ENCODE results near the gene NR1D1. TPM values are rescaled to one million over a fixed set of nuclear protein-coding genes. Genes with fewer than 3 reads are reported as not detected.
A peak's percentile ranks its signal among the peaks of the same experiment; 100 is the strongest.

The NR1D1 gene
- total RNA-seq, 2 donors from 2014 or later: 12.2 to 21.8 TPM

GRCh38 chr17:40121181-40122135, 21.1 kb upstream of the NR1D1 start, which contains the start of gene MSL1:
Gene MSL1, plus strand, starts transcription at chr17:40121971. Its CDS starts 642 bp downstream, at chr17:40122613.
- peak within 1 kb of the TSS; percentile 85 for H3K27ac Mint-ChIP-seq
- peak within 1 kb of the TSS; percentile 80 for H3K4me3 Mint-ChIP-seq
- peaks cover 45% of the 10 kb centered on the region for H3K36me3 Mint-ChIP-seq (ENCODE audit: low read depth)
- peak; percentile 78 for ATAC-seq (replicated peaks)
- peaks cover 25% of the 10 kb centered on the region for H3K4me1 Mint-ChIP-seq
- no peaks in the 10 kb centered on the region for H3K27me3 Mint-ChIP-seq
- H3K9me3 Mint-ChIP-seq: no peaks in the 10 kb centered on the region

GRCh38 chr17:40115101-40115436, 14.7 kb upstream of the NR1D1 start:
- ATAC-seq (replicated peaks): no peak
- Mint-ChIP-seq H3K4me3 (no peak overlapping the region), H3K36me3 (ENCODE audit: low read depth) (no peaks in the 10 kb centered on the region), H3K9me3 (no peaks in the 10 kb centered on the region), H3K27ac (peak overlapping the region; percentile 8), H3K27me3 (no peaks in the 10 kb centered on the region), H3K4me1 (peaks cover 35% of the 10 kb centered on the region)

DNA sequence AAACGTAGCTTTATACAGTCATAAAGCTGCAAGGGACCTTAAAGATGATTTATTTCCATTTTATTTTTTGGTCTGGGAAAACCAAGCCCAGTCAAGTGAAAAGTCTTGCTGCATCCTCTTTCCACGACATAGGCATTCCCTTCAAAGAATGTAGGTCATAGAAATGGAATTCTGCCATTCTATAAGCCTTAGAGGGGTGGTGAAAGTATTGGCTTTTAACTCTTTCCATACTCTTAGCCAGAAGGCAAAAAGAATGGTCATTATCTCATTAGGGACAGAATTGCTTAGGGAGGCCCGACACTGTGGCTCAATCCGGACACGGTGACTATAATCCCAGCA, 13.5 kb upstream of the NR1D1 start:
- Mint-ChIP-seq H3K36me3 (ENCODE audit: low read depth) (no peaks in the 10 kb centered on the region), H3K27me3 (no peaks in the 10 kb centered on the region), H3K9me3 (no peaks in the 10 kb centered on the region), H3K4me3 (peak overlapping the region; percentile 77), H3K27ac (peak overlapping the region; percentile 80), H3K4me1 (peaks cover 42% of the 10 kb centered on the region)
- ATAC-seq (replicated peaks): no peak

DNA sequence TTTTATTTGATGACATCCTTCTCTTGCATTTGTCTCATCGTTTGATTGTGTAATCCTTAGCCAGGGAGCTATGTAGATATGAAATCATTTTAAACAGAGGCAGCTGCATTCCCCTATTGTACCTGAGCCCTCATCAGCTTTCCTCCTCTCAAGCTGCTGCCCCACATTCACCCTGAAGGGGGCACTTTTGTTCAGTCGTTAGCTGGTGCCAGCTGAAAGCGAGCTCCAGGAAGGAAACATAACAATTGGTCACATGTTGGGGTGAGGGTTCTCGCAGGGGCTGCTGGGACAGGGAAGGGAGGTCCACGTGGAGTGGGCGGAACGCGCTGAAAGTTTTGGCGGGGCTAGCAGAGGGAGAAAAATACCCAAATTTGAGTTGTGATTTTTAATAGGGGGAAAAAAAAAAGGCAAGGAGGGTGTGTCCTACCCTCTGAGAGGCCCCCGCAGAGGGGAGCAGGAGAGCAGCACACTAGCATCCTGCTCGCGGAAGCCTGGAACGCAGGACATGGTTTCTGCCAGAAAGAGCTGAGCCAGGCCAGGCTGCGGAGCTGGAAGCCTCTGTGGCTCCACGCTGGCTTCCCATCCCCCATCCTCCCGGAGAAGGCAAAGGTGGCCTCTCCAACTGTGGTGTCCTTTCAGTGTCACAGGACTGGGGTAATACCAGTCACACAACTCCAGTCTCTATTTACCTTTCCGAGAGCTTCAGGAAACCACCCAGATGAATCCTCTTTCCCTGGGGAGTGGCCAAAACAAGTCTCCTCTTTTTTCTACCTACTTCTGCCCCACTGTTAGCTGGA, 12.9 kb upstream of the NR1D1 start:
- H3K4me1 Mint-ChIP-seq: peaks cover 41% of the 10 kb centered on the region
- no peaks in the 10 kb centered on the region for H3K36me3 Mint-ChIP-seq (ENCODE audit: low read depth)
- H3K27ac Mint-ChIP-seq: peak overlapping the region; percentile 80
- H3K27me3 Mint-ChIP-seq: no peaks in the 10 kb centered on the region
- peak overlapping the region; percentile 77 for H3K4me3 Mint-ChIP-seq
- no peaks in the 10 kb centered on the region for H3K9me3 Mint-ChIP-seq
- peak; percentile 86 for ATAC-seq (replicated peaks)

- H3K36me3 Mint-ChIP-seq (ENCODE audit: low read depth): no peaks in the 10 kb centered on the region
- no peaks in the 10 kb centered on the region for H3K27me3 Mint-ChIP-seq
- peak overlapping the region; percentile 77 for H3K4me3 Mint-ChIP-seq
- H3K27ac Mint-ChIP-seq: peak overlapping the region; percentile 80
- ATAC-seq (replicated peaks): no peak
- no peaks in the 10 kb centered on the region for H3K9me3 Mint-ChIP-seq
- H3K4me1 Mint-ChIP-seq: peaks cover 45% of the 10 kb centered on the region
These were observed 12.3 kb upstream of the NR1D1 start for GRCh38 chr17:40112718-40113109.

- H3K27ac Mint-ChIP-seq: peak overlapping the region; percentile 80
- H3K4me3 Mint-ChIP-seq: peak overlapping the region; percentile 77
- peaks cover 50% of the 10 kb centered on the region for H3K4me1 Mint-ChIP-seq
- H3K9me3 Mint-ChIP-seq: no peaks in the 10 kb centered on the region
- ATAC-seq (replicated peaks): no peak
- no peaks in the 10 kb centered on the region for H3K36me3 Mint-ChIP-seq (ENCODE audit: low read depth)
- H3K27me3 Mint-ChIP-seq: no peaks in the 10 kb centered on the region
These were observed 11.9 kb upstream of the NR1D1 start for GRCh38 chr17:40112191-40112711.

DNA sequence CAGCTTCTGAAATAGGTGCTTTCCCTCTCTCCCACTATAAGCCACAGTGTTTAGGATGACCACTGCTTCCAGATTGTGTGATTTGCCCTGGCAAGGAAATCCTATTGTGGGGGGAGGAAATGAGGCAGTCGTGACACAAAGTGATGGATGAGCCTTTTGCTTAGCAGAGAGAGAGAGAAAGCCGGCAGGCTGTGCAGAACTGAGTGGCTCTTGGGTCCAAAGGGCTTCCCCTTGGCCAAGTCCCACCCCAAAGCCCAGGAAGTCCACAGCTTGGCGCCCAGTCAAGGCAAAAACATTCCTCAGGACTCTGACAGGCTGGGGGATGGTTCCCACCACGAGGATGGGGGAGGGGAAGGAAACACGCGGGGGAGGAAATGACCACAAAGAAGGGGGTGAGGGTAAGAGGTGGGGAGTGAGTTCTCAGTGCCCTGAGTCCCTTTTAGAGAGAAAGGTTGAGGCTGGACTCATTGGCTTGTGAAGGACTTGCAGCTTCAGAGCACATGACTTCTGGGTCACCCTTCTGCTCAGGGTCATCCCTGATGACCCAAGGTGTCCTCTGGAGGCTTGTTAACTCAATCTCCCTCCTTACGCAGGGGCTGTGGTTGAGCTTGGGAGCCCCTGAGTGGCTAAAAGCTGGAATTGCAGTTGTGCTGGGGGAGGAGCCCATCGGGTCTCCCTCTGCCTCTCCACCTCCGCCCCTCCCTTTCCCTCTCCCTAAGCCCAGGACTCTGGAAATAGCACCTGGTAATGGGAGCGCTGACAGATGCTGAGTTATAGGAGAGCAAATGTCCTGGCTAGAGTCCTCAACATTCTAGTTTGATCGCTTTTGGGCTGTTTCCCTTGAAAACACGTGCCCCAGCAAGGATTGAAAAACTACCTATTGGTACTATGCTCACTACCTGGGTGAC, 11.1 kb upstream of the NR1D1 start:
- no peaks in the 10 kb centered on the region for H3K36me3 Mint-ChIP-seq (ENCODE audit: low read depth)
- peak overlapping the region; percentile 80 for H3K27ac Mint-ChIP-seq
- peak; percentile 52 for ATAC-seq (replicated peaks)

GRCh38 chr17:40110026-40110845, 9.8 kb upstream of the NR1D1 start:
- H3K36me3 Mint-ChIP-seq (ENCODE audit: low read depth): no peaks in the 10 kb centered on the region
- peak overlapping the region; percentile 77 for H3K4me3 Mint-ChIP-seq
- no peaks in the 10 kb centered on the region for H3K9me3 Mint-ChIP-seq
- ATAC-seq (replicated peaks): no peak
- peak overlapping the region; percentile 80 for H3K27ac Mint-ChIP-seq
- H3K4me1 Mint-ChIP-seq: peaks cover 67% of the 10 kb centered on the region
- H3K27me3 Mint-ChIP-seq: no peaks in the 10 kb centered on the region

More for the DNA sequence above, 11.1 kb upstream of the NR1D1 start:
- Mint-ChIP-seq H3K4me3 (peak overlapping the region; percentile 77), H3K27me3 (no peaks in the 10 kb centered on the region), H3K4me1 (peaks cover 58% of the 10 kb centered on the region), H3K9me3 (no peaks in the 10 kb centered on the region)

- peak overlapping the region; percentile 83 for H3K4me3 Mint-ChIP-seq
- peak overlapping the region; percentile 65 for H3K27ac Mint-ChIP-seq
These were observed 8.8 kb upstream of the NR1D1 start for GRCh38 chr17:40108970-40109824.

GRCh38 chr17:40107522-40108174, 7.3 kb upstream of the NR1D1 start:
- ATAC-seq (replicated peaks): no peak
- Mint-ChIP-seq H3K4me3 (peak overlapping the region; percentile 83), H3K9me3 (no peaks in the 10 kb centered on the region), H3K4me1 (peaks cover 75% of the 10 kb centered on the region), H3K27me3 (no peaks in the 10 kb centered on the region), H3K36me3 (ENCODE audit: low read depth) (no peaks in the 10 kb centered on the region), H3K27ac (peak overlapping the region; percentile 94)

More at GRCh38 chr17:40108970-40109824, 8.8 kb upstream of the NR1D1 start:
- Mint-ChIP-seq H3K36me3 (ENCODE audit: low read depth) (no peaks in the 10 kb centered on the region), H3K9me3 (no peaks in the 10 kb centered on the region), H3K4me1 (peaks cover 76% of the 10 kb centered on the region), H3K27me3 (no peaks in the 10 kb centered on the region)
- no peak for ATAC-seq (replicated peaks)

DNA sequence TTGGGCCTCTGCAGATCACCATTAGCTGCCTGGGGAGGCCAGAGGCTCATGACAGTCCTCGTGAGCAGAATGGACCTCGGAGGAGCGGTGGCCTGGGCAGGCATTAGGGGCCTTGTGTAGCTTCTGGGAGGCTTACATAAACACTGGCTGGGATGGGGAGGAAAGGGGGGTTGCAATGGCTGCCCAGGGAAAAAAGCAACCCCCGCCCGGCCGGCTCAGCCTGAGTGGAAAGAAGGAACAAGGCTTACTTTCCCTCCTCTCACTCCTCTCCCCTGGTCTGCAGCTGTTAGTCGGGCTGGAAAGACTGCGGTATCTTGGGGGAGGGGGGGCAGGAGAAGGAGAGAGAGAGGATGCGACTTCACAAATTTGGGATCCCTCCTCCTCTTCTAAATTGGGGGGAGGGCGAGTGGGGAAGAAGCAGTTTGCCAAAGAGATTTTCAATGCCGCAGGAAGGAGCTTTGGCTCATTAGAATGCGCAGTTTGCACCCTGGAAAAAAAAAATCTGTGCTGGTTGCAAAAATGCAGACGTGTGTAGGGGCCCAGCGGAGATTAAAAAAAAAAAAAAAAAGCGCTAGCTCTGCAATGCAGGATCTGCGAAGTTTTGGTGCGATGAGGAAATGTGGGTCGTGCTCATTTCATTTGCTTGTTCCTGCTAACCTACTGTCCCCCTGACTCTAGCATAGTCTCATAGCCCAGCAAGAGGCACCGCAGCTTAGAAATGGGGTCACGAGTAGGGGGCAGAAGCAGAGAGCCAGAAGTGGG, 6.6 kb upstream of the NR1D1 start:
- peak overlapping the region; percentile 94 for H3K27ac Mint-ChIP-seq
- no peak for ATAC-seq (replicated peaks)

More for the DNA sequence above, 6.6 kb upstream of the NR1D1 start:
- no peaks in the 10 kb centered on the region for H3K27me3 Mint-ChIP-seq
- peak overlapping the region; percentile 83 for H3K4me3 Mint-ChIP-seq
- no peaks in the 10 kb centered on the region for H3K9me3 Mint-ChIP-seq
- no peaks in the 10 kb centered on the region for H3K36me3 Mint-ChIP-seq (ENCODE audit: low read depth)
- peaks cover 70% of the 10 kb centered on the region for H3K4me1 Mint-ChIP-seq
